HG02678 (cell line): Measurements from ENCODE around the gene GNA12.
"Not testable (repeated sequence)": the region's sequence is repeated elsewhere in the genome, so short reads cannot be mapped to it uniquely, and the experiment has no call there.

Source experiments
- ATAC-seq: cut with Tn5 transposase; IDR thresholded peaks from one replicate; pipeline ENCODE4 v1.9.1; 2021; ENCODE audit warnings: mild to moderate bottlenecking, moderate library complexity; ENCODE audit not compliant: unreplicated experiment

Gene GNA12

DNA sequence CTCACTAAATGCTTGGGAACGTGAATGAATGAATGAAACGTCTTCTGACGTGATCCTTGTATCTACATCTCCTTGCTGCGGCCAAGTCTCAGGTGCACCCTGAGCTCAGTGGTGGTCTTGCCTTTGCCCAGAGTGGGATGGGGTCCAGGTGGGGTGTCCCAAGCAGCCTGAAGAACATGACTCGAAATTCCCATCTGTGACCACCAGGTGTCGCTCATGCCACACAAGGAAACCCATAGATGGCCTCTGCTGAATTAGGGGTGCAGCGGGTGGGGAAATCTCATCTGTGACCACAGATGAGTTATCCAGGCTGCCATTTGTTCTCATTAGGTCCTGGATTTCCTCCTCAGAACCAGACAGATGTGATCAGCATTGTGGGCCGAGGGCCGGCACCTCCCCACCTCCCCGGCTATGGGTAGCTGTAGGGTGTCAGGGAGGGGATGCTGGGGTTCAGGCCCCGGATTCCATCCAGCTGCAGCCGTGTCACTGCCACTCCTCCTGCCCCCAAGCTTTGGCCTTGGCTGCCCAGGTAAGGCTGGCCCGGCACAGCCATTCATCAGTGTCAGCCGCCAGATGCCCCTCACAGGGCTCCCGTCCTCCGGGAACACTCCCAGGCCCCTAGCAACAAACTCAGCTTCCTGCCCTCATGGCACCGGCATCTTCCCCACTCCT, 21.0 kb upstream of the GNA12 start:
- ATAC-seq = no peak

DNA sequence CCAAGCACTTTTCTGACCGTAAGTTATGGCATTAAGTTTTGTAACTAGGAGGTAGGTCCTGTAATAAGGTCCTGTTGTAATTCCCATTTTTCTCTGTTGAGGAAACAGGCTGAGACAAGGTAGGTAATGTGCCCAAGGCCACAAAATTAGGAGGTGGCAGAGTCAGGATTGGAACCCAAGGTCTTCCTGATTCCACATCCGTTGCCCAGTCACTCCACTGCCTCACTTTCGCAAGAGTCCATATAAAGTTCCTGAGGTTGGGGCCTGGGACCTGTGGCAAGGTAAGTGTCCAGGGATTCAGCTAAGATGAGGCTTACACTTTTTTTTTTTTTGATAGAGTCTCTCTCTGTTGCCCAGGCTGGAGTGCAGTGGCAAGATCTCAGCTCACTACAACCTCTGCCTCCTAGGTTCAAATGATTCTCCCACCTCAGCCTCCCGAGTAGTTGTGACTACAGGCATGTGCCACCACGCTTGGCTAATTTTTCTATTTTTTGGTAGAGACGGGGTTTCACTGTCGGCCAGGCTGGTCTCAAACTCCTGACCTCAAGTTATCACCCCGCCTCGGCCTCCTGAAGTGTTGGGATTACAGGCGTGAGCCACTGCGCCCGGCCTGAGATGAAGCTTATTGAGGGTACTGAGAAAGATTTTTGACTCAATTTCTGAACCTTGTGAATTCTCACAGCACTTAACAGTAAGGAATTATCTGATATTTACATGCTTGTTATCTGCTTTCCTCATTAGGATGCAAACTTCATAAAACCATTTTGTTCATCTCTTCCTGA, 20.3 kb upstream of the GNA12 start:
- ATAC-seq = no peak

DNA sequence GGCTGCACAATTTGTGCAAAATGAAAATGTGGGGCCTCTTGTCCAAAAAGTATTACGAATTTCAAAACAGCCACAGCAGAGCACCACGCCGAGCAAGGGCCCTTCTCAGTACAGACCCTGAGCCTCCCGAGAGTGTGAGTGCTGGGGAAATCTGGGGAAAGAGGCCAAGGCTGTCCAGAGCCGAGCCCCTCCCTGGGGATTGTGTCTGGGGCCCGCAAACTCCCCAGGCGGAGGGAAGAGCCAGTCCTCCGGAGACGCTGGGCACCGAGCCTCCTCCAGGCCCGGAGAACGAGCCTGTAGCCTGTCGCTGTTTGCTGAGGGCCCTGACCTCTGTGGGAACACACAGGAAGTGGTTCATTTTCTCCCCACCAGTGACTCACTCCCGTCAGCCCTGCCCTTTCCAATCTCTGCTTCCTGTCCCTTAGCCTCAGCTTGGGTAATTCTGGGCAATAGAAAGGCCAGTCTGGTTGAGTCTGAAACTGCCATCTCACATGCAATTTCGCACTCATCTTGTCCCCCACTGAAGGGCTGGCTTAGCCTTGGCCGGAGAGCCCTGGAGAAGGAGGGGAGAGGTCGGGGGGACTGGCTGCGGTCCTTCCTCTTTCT, 19.5 kb upstream of the GNA12 start:
- ATAC-seq = peak; percentile 94

DNA sequence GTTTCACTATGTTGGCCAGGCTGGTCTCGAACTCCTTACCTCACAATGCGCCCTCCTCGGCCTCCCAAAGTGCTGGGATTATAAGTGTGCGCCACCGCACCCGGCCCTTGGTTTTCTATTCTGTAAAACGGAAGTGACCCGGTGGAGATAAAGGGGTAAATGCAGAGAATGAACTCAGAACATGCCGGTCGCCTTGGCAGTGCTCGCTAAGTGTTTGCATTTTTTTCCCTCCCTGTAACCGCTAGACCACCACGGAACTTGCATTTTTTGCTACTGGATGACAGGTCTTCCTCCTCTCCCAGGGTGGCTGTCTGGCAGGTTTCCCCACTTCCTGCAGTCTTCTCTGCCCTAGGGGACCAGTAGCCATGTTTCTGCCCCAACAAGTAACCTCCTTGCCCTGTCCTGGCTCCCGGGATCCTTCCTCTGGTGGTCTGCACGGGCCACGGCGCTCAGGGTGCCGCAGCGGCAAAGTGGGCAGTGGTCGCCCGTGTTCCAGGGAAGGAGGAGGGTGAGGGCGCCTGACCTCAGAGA, 18.8 kb upstream of the GNA12 start:
- ATAC-seq = no peak

DNA sequence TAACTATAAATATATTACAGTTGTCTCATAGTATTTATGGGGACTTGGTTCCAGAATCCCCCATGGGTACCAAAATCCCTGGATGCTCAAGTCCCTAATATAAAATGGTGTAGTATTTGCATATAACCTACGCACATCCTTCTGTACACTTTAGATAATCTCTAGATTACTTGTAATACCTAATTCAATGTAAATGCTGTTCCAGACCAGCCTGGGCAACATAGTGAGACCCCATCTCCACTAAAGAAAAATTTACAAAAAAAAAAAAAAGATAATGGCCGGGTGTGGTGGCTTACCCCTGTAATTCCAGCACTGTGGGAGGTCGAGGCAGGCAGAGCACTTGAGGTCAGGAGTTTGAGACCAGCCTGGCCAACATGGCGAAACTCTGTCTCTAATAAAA, 17.4 kb upstream of the GNA12 start:
- ATAC-seq = no peak

DNA sequence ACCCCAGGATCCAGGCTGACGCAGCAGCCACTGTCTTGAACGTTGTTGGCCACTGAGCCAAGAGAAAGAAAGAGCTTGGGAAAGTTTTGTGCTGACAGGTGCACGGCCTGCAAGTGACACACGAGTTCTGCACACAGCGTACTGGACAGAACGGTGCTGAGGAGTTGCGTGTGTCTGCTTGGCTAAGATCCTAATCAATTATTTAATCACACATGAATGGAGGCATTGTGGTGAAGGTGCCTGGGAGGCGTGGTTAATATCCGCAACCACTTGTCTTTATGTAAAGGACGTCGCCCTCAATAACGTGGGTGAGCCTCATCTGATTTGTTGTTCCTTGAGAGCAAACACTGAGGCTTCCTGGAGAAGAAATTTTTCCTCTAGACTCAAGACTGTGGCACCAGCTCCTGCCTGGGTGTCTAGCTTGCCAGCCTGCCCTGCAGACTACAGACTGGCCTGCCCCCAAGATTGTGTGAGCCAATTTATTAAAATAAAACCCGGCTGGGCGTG, 16.6 kb upstream of the GNA12 start:
- ATAC-seq = no peak

DNA sequence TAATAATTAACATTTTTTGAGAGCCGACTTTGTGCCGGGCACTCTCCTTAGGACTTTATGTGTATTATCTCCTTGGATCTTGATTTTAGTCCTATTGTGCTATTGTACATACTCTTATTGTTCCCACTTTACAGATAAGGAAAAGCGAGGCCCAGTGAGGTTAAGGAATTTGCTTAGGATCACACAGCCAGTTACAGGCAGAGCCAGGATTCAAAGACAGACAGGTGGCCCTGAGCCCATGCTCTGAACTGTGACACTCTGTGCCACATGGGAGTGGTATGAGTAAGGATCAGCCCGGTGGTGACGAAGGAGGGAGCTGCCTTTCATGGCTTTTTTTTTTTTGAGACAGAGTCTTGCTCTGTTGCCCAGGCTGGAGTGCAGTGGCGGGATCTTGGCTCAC, 15.8 kb upstream of the GNA12 start:
- no peak for ATAC-seq

DNA sequence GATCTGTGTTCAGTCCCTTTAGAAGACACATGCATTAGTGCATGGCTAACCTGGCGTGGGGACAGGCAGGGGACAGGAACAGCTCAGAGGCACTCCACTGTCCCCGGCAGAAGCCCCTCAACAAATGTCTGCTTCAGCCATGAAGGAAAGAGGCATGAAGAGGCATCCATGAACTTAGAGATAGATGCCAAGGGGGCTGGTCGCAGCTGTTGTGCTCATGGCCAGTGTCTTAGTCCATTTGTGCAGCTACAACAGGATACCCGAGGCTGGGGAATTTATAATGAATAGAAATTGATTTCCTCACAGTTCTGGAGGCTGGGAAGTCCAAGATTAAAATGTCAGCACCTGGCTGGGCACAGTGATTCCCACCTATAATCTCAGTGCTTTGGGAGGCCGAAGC, 14.5 kb upstream of the GNA12 start:
- no peak for ATAC-seq

DNA sequence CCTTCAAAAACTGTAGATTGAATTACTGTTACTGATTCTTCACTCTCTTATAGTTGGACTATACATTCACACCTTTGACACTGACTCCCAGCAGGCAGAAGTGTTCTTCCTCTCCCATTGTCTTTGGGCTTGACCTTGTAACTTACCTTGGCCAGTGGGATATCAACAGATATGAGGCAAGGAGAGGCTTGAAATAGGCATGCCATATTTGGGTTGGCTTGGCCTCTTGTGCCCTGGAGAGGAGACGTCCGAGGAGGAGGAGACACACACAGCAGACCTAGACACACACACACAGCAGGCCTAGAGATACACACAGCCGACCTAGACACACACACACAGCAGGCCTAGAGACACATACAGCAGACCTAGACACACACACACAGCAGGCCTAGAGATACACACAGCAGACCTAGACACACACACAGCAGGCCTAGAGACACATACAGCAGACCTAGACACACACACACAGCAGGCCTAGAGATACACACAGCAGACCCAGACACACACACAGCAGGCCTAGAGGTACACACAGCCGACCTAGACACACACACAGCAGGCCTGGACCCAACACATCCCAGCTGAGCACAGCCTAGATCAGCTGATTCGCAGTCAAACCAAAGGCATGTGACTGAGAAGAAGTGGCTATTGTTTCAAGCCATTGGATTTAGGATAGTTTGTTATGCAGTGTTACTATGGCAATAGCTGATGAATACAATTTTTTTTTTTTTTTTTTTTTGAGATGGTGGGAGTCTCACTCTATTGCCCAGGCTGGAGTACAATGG, 12.5 kb upstream of the GNA12 start:
- ATAC-seq = no peak

DNA sequence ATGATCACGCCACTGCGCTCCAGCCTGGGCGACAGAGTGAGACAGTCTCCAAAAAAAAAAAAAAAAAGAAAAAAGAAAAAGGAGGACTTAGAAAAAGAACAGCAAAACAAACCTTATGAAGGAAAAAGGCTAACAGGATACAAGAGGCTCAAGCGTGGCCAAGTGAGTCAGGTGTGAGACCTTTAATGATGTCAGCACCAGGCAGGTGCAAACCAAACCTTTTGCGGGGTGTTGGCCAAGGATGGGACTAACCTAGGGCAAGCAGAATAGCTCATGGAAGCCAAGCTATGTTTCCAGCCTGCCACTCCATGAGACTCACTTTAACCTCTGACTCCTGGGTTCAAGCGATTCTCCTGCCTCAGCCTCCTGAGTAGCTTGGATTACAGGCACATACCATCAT, 11.3 kb upstream of the GNA12 start:
- ATAC-seq = no peak

DNA sequence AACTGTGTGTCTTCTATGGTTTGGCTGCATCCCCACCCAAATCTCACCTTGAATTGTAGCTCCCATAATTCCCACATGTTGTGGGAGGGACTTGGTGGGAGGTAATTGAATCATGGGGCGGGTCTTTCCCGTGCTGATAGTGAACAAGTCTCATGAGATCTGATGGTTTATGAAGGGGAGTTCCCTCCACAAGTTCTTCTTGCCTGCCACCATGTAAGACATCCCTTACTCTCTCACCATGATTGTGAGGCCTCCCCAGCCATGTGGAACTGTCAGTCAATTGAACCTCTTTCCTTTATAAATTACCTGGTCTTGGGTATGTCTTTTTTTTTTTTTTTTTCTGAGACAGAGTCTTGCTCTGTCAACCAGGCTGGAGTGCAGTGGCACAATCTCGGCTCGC, 9.4 kb upstream of the GNA12 start:
- not testable (repeated sequence) for ATAC-seq

DNA sequence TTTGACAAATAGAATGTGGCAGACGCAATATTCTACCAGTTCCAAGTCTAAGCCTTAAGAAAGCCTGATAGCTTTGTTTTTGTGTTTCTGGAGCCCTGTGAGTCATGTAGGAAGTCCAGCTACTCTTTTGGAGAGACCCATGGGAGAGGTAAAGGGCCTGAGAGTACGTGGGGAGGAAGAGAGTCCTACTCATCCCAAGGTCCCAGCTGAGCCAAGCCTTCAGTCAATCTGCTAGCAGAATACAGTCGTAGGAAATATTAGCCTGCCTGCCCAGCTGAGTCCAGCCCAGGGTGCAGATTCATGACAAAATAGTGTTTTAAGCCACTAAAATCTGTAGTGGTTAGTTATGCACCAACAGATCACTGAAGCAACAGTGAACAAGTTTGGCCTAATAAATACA, 9.0 kb upstream of the GNA12 start:
- ATAC-seq = no peak

DNA sequence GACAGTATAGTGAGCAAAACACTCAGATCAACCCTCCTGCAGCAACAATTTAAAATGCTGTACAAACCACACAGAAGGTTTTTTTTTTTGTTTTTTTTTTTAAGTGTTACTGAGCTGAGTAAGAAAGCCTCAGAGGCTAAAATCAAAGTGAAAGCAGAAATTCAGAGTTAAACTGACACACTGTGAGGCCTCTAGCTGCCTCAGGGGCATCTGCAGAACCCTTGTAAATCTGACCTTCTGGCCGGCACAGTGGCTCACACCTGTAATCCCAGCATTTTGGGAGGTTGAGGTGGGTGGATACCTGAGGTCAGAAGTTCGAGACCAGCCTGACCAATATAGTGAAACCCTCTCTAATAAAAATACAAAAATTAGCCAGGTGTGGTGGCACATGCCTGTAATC, 7.4 kb upstream of the GNA12 start:
- no peak for ATAC-seq

DNA sequence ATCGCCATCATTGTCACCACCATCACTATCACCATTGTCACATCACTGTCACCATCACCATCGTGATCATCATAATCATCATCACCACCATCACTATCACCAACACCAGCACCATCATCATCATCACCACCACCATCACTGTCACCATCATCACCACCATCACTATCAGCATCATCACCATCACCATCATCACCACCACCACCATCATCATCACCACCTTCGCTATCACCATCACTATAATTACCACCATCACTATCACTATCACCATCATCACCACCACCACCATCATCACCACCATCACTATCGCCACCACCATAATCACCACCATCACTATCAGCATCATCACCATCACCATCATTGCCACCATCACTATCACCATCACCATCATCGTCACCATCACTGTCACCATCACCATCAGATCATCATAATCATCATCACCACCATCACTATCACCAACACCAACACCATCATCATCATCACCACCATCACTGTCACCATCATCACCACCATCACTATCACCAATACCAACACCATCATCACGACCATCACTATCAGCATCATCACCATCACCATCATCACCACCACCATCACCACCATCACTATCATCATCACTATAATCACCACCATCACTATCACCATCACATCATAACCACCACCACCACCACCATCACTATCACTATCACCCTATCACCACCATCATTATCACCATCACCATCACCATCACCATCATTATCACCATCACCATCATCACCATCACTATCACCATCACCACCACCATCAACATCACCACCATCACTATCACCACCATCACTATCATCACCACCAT, 6.0 kb upstream of the GNA12 start:
- no peak for ATAC-seq

DNA sequence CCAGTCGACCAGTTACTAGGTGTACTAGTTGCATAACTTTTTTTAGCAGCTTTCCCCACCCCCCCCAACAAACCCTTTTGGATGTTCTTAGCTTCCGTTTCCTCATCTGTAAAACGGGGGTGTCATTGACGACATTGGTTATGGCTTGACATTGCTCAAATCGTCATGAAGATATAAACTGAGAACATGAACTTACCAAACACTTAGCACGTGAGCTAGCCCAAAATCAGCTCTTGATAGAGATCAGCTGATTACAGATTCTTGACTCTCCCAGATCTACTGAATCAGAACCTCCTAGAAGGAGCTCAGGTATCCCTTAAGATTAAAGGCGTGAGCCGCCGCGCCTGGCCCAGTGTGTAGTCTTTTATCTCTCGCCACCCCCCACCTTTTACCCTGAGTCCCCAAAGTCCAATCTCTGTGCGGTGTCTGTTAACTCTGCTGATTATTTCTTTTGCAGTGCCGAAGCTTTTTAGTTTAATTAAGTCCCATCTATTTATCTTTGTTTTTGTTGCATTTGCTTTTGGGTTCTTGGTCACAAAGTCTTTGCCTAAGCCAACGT, 1.0 kb upstream of the GNA12 start:
- no peak for ATAC-seq

DNA sequence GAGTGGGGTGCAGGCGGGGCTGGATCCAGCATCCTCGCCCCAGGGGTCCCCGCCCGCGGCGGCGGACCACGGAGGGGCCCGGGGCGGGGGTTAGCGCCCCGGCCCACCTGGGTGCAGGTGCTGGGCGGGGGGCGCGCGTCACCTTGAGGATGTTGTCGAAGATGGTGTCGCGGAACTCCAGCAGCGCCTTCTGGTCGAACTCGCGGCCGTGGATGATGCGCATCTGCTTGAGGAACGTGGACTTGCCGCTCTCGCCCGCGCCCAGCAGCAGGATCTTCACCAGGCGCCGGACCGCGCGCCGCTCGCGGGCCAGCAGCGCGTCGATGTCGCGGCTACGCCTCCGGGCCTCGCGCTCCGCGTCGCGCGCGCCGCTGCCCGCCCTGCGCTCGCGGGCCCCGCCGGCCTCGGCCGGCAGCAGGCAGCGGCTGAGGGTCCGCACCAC, 376 bp downstream of the GNA12 start:
- no peak for ATAC-seq

DNA sequence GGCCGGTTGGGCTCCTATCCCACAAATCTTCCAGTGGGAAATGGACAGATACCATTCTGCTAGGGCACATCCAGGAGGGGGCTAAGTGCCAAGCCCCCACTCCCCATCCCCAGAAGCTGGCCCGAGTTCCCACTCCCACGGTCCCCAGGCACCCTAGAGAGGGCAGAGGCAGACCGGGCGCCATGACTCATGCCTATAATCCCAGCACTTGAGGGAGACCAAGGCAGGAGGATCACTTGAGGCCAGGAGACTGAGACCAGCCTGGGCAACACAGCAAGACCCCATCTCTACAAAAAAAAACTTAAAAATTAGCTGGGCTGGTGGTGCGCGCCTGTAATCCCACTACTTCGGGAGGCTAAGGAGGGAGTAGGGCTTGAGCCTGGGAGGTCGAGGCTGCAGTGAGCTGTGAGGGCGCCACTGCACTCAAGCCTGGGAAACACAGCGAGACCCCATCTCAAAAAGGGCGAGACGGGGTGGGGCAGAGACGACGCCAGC, 870 bp downstream of the GNA12 start:
- no peak for ATAC-seq

DNA sequence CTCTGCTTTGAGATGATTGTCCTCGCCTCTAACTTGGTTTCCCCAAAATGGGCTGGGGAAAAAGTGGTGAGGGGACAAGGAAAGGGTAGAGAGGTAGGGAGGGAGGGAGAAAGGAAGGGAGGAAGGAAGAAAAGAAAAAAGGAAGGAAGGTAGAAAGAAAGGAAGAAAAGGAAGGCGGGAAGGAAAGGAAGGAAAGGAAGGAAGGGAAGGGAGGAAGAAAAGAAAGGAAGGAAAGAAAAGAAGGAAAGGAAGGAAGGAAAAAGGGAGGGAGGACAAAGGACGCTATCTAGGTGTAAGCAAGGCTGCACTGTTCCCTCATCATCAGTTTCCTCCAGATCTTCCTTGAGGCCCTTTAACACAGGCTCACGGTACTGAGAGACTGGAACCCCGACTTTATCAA, 2.2 kb downstream of the GNA12 start:
- ATAC-seq = no peak

DNA sequence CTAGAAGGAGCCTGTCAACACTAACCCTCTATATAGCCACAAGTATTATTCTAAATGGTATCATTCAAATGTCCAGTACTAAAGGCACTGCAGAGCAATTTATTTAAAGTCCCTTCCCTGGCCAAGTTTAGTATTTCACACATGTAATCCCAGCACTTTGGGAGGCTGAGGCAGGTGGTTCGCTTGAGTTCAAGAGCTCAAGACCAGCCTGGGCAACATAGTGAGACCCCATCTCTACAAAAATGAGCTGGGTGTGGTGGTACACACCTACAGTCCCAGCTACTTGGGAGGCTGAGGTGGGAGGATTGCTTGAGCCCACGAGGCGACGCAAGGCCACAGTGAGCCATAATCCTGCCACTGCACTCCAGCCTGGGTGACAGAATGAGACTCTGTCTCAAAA, 3.6 kb downstream of the GNA12 start:
- no peak for ATAC-seq
